K562 (cell line): ENCODE measurements around the gene CAPN10. TPM values are rescaled to one million over a fixed set of nuclear protein-coding genes. Genes with fewer than 3 reads are reported as not detected.

Source experiments
- ATAC-seq: fragments of 200-7000 bp; cut with Tn5 transposase; 3 replicates; pipeline ENCODE4 v1.9.1; 2020; ENCODE audit warnings: moderate library complexity
- BruUV-seq: library from RNA; stranded (reverse); fragments of 400-500 nt; replicated peaks from 2 replicates; lab custom pipeline; 2021; lab: Mats Ljungman, UMichigan
- CTCF ChIA-PET: fragments of 300-600 bp; formaldehyde crosslinking; extraction: SDS; loops from one replicate; lab custom pipeline; 2021; ENCODE audit warnings: low intra/inter-chr PET ratio; lab: Yijun Ruan, JAX
- POLR2A ChIA-PET: fragments of 300-600, 350-650 bp; sonication (Branson Sonifier 250); formaldehyde crosslinking; extraction: SDS; loops from one replicate; lab custom pipeline; 2021; ENCODE audit warnings: antibody characterized with exemption, inconsistent platforms; lab: Yijun Ruan, JAX
- DNase-seq, 4 experiments: peaks; one replicate each; pipeline versions ENCODE4 v3.0.0 to v3.0.0-alpha.2; 2011 to 2018; ENCODE audit warnings: low spot score in 3 of 4, mixed read lengths in 3 of 4; ENCODE audit errors: extremely low read depth in 1 of 4
- FAIRE-seq: peaks from 2 replicates; lab custom pipeline; 2011; peaks lifted over from hg19 to GRCh38; lab: Jason Lieb, UNC
- H2AFZ ChIP-seq: 2 replicates; pipeline ENCODE4 v1.6.0; 2011; ENCODE audit warnings: low read depth, low read length, control low read depth, inconsistent platforms
- H3K27ac ChIP-seq: fragments of 200-600 bp; 3 replicates; pipeline ENCODE4 v1.8.0; 2011; ENCODE audit warnings: low read depth, mild to moderate bottlenecking, control low read depth, inconsistent platforms, low read length, moderate library complexity, mixed read lengths; ENCODE audit errors: extremely low read depth
- H3K27me3 ChIP-seq, 2 experiments: fragments of 300-600 bp in 1 of 2; 2 replicates in 1 of 2; 3 replicates in 1 of 2; pipeline versions ENCODE4 v1.6.0 to v1.8.0; 2011; ENCODE audit warnings: inconsistent platforms in 2 of 2, low read length in 2 of 2, mild to moderate bottlenecking in 1 of 2, mixed read lengths in 1 of 2, moderate library complexity in 1 of 2; ENCODE audit not compliant: control insufficient read depth in 2 of 2, insufficient read depth in 2 of 2
- H3K36me3 ChIP-seq: fragments of 300-600 bp; 3 replicates; pipeline ENCODE4 v1.8.0; 2011; ENCODE audit warnings: mild to moderate bottlenecking, low read length, inconsistent platforms; ENCODE audit not compliant: control insufficient read depth, insufficient read depth
- H3K4me1 ChIP-seq, 2 experiments: fragments of 200-600 bp in 1 of 2; replicated peaks in 1 of 2; 2 replicates in 1 of 2; 3 replicates in 1 of 2; pipeline versions ENCODE4 v1.5.1 to v1.8.0; 2011; ENCODE audit warnings: inconsistent platforms in 2 of 2, low read length in 2 of 2, mild to moderate bottlenecking in 1 of 2, mixed read lengths in 1 of 2, moderate library complexity in 1 of 2; ENCODE audit not compliant: control insufficient read depth in 2 of 2, insufficient read depth in 2 of 2
- H3K4me2 ChIP-seq: 2 replicates; pipeline ENCODE4 v1.6.1; 2011; ENCODE audit warnings: low read length, control low read depth, inconsistent platforms, mixed read lengths; ENCODE audit not compliant: insufficient read depth
- H3K4me3 ChIP-seq: fragments of 200-600 bp; sonication (generic), shearing (Covaris generic); 2 replicates; pipeline ENCODE4 v1.5.1; 2016; ENCODE audit warnings: control low read depth, inconsistent platforms
- H3K79me2 ChIP-seq: fragments of 200-600 bp; 3 replicates; pipeline ENCODE4 v1.8.0; 2011; ENCODE audit warnings: low read length, inconsistent platforms; ENCODE audit not compliant: control insufficient read depth, insufficient read depth
- H3K9ac ChIP-seq, 2 experiments: 2 replicates each; pipeline versions ENCODE4 v1.6.0 to v1.6.1; 2011; ENCODE audit warnings: low read depth in 2 of 2, low read length in 2 of 2, control low read depth in 1 of 2, inconsistent platforms in 1 of 2, mild to moderate bottlenecking in 1 of 2, mixed read lengths in 1 of 2; ENCODE audit not compliant: insufficient read depth in 1 of 2
- H3K9me1 ChIP-seq: one replicate; pipeline ENCODE4 v1.6.0; 2011; ENCODE audit warnings: inconsistent platforms, mild to moderate bottlenecking, low read length, moderate library complexity; ENCODE audit not compliant: control insufficient read depth, insufficient read depth
- H3K9me3 ChIP-seq: replicated peaks from 2 replicates; pipeline ENCODE4 v1.5.1; 2011; ENCODE audit warnings: low read depth, low read length, inconsistent platforms; ENCODE audit not compliant: control insufficient read depth, insufficient read depth
- H4K20me1 ChIP-seq: replicated peaks from 2 replicates; pipeline ENCODE4 v1.6.1; 2011; ENCODE audit warnings: low read length, inconsistent platforms, mixed read lengths; ENCODE audit not compliant: control insufficient read depth, insufficient read depth
- E2F3 ChIP-seq: fragments of 250-450 bp; sonication (Bioruptor Pico); IDR thresholded peaks from 2 replicates; pipeline ENCODE4 v1.4.0; 2020; ENCODE audit warnings: mild to moderate bottlenecking
- HSF4 ChIP-seq: fragments of 250-450 bp; sonication (Bioruptor Pico); IDR thresholded peaks from 2 replicates; pipeline ENCODE4 v2.1.2; 2022; ENCODE audit warnings: mild to moderate bottlenecking, moderate library complexity, borderline replicate concordance
- ZNF121 ChIP-seq: sonication (generic); formaldehyde crosslinking; conservative IDR thresholded peaks from 2 replicates; pipeline ENCODE4 v1.8.0; 2022; ENCODE audit warnings: missing genetic modification reagents
- WGBS: fragments of 100-300 bp; shearing (Covaris generic); methylation state at CpG from one replicate; pipeline ENCODE4 v1.1.6; 2016; ENCODE audit warnings: low coverage, mixed read lengths; ENCODE audit not compliant: insufficient coverage; ENCODE audit errors: missing lambda C conversion rate; 5-methylcytosine and 5-hydroxymethylcytosine counted together
- in situ Hi-C: fragments of 300-500 bp; cut with MboI; formaldehyde crosslinking; loops from 4 replicates; pipeline ENCODE4 v1.15.0; 2018; ENCODE audit warnings: inconsistent platforms, mixed read lengths
- intact Hi-C: fragments of 100-400 bp; cut with micrococcal nuclease; formaldehyde crosslinking; loops from 2 replicates; pipeline ENCODE4 v1.14.2; 2022
- polyA plus RNA-seq, 8 experiments: library from polyadenylated mRNA; depleted of rRNA in 4 of 8; stranded (reverse) in 5 of 8; unstranded in 3 of 8; fragments of >200 nt; fragmentation: Nextera tagmentation in 2 of 8; fragmentation: Illumina TruSeq in 1 of 8; extraction: Ambion mirVana in 2 of 8; extraction: Trizol in 1 of 8; gene quantifications; 2 replicates each; pipeline versions ENCODE4 v1.2.1 to v1.2.3, GENCODE V29; 2011 to 2014; ENCODE audit warnings: inconsistent platforms in 1 of 8, missing spikeins in 1 of 8
- total RNA-seq, 7 experiments: library from RNA; depleted of rRNA in 6 of 7; stranded (reverse); fragments of >200 nt in 6 of 7; fragmentation: Illumina TruSeq in 2 of 7; extraction: Trizol in 2 of 7; gene quantifications; 2 replicates each; pipeline versions ENCODE4 v1.2.1 to v1.2.3, GENCODE V29; 2011 to 2021; ENCODE audit warnings: low replicate concordance in 1 of 7
- TF ChIP-seq, protein P1 (sequence below), 2 experiments: fragments of 450-650 bp; IDR thresholded peaks; 2 replicates each; pipeline ENCODE4 v1.6.1; 2016; ENCODE audit warnings: mild to moderate bottlenecking in 2 of 2, borderline replicate concordance in 1 of 2, low read depth in 1 of 2, moderate library complexity in 1 of 2
- TF ChIP-seq, protein P2 (sequence below): fragments of 150-350 bp; conservative IDR thresholded peaks from 2 replicates; pipeline ENCODE4 v1.6.1; 2014; ENCODE audit warnings: low read length
- TF ChIP-seq, protein P3 (sequence below): sonication (generic); formaldehyde crosslinking; IDR thresholded peaks from 2 replicates; pipeline ENCODE4 v1.4.0; 2020; ENCODE audit warnings: mild to moderate bottlenecking, missing genetic modification reagents

The CAPN10 gene
- total and polyA plus RNA-seq, 9 of the 15 experiments (the other 6 are each of a cell fraction or from before 2014, with no cell fraction given): 0.08 to 26.1 (median 8.4) TPM

DNA sequence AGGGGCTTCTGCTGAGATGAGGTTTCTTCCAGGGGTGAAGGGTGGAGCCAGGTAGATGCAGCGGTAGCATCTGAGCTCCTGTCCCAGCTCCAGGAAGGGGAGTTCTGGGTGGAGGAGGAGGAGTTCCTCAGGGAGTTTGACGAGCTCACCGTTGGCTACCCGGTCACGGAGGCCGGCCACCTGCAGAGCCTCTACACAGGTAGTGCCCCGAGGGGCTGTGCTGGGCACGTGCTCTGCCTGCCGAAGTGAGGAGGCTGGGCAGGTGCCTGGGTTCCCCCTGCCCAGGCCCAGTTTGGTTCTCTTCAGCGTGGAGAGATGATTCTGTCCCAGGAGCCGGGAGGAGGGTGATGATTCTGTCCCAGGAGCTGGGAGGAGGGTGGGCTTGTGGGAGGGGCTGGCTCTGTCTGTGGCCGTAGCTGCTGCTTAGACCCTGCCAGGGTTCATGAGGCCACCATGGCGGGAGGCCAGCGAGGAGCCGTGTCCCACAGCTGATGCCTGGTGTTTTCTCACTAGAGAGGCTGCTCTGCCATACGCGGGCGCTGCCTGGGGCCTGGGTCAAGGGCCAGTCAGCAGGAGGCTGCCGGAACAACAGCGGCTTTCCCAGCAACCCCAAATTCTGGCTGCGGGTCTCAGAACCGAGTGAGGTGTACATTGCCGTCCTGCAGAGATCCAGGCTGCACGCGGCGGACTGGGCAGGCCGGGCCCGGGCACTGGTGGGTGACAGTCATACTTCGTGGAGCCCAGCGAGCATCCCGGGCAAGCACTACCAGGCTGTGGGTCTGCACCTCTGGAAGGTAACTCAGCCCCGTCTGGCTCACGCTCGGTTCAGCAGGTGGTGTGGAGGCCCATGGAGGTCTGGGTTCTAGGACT lies 8.2 kb downstream of the CAPN10 start:
- Histone ChIP-seq H2AFZ (no peak overlapping the region), H4K20me1 (no peaks in the 10 kb centered on the region), H3K4me2 (no peak overlapping the region), H3K4me3 (no peak overlapping the region), H3K4me1 (peaks cover 0 to 32% of the 10 kb centered on the region in 2 experiments; a peak in 2 of 5 replicates), H3K27ac (no peak overlapping the region), H3K9me3 (no peaks in the 10 kb centered on the region), H3K27me3 (no peaks in the 10 kb centered on the region), H3K79me2 (no peaks in the 10 kb centered on the region; the same call in 2 of the 3 replicates), H3K36me3 (peaks cover 28% of the 10 kb centered on the region; the same call in 2 of the 3 replicates), H3K9me1 (no peaks in the 10 kb centered on the region), H3K9ac (peak overlapping the region in 1 of 2 experiments; percentile 4; a peak in 1 of 4 replicates)
- in situ Hi-C loops: no loop called here
- no peak for ATAC-seq
- WGBS: 73% methylated on average over 6 of the region's 34 CpGs
- ChIA-PET POLR2A (interaction anchor here (0.6 to 0.7 kb wide), 2 partner anchors 34 to 38 kb away, joined by 3 read pairs; no protein-coding TSS in a partner anchor), CTCF (interaction anchor here (1.0 kb wide), 1 partner anchor 81 kb away, joined by 3 read pairs; no protein-coding TSS in a partner anchor)
- intact Hi-C loops: no loop called here
- FAIRE-seq: no peak
- DNase-seq: no peak
- no TSS peak for BruUV-seq
- TF ChIP-seq HSF4 (no peak), E2F3 (CRISPR knock-in tag) (no peak), ZNF121 (no peak)
- TF ChIP-seq, protein P1, sequence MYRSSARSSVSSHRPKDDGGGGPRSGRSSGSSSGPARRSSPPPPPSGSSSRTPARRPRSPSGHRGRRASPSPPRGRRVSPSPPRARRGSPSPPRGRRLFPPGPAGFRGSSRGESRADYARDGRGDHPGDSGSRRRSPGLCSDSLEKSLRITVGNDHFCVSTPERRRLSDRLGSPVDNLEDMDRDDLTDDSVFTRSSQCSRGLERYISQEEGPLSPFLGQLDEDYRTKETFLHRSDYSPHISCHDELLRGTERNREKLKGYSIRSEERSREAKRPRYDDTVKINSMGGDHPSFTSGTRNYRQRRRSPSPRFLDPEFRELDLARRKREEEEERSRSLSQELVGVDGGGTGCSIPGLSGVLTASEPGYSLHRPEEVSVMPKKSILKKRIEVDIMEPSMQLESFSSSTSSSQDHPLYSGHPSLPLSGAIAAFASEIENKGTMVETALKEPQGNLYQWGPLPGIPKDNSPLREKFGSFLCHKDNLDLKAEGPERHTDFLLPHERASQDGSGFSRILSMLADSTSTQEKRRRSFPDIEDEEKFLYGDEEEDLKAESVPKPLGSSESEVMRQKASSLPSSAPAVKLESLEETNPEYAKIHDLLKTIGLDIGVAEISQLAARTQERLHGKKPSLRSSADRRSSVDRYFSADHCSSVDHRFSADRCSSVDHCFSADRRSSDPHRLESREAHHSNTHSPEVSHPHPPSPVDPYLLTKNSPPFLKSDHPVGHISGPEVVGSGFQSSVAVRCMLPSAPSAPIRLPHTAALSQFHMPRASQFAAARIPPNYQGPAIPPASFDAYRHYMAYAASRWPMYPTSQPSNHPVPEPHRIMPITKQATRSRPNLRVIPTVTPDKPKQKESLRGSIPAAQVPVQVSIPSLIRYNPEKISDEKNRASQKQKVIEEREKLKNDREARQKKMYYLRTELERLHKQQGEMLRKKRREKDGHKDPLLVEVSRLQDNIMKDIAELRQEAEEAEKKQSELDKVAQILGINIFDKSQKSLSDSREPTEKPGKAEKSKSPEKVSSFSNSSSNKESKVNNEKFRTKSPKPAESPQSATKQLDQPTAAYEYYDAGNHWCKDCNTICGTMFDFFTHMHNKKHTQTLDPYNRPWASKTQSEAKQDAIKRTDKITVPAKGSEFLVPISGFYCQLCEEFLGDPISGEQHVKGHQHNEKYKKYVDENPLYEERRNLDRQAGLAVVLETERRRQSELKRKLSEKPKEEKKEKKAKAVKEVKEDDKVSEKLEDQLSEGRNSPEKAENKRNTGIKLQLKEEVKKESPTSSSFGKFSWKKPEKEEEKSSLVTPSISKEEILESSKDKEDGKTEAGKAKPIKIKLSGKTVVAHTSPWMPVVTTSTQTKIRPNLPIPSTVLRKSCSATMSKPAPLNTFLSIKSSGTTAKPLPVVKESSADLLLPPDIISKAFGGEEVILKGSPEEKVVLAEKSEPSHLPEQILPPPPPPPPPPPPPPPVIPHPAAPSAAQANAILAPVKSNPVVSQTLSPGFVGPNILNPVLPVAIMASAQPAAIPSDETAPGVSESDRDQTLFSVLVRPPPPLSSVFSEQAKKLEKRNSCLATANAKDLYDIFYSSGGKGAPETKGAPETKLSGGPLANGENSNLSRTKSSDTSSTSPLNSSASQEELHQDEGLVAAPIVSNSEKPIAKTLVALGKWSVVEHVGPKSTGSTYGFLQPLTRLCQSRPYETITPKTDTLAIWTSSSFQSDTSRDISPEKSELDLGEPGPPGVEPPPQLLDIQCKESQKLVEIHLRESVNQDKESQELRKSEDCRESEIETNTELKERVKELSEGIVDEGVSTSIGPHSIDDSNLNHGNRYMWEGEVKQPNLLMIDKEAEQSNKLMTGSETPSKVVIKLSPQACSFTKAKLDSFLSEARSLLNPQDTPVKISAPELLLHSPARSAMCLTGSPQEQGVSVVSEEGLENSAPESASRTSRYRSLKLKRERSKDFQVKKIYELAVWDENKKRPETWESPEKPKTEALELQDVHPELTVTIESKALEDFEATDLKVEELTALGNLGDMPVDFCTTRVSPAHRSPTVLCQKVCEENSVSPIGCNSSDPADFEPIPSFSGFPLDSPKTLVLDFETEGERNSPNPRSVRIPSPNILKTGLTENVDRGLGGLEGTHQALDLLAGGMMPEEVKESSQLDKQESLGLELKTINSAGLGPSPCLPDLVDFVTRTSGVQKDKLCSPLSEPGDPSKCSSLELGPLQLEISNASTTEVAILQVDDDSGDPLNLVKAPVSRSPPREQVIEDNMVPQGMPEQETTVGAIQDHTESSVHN (IDR thresholded peaks at IDR 0.05; ENCODE audit: borderline replicate concordance in 1 of 2, low read depth in 1 of 2): no peak
- TF ChIP-seq, protein P2, sequence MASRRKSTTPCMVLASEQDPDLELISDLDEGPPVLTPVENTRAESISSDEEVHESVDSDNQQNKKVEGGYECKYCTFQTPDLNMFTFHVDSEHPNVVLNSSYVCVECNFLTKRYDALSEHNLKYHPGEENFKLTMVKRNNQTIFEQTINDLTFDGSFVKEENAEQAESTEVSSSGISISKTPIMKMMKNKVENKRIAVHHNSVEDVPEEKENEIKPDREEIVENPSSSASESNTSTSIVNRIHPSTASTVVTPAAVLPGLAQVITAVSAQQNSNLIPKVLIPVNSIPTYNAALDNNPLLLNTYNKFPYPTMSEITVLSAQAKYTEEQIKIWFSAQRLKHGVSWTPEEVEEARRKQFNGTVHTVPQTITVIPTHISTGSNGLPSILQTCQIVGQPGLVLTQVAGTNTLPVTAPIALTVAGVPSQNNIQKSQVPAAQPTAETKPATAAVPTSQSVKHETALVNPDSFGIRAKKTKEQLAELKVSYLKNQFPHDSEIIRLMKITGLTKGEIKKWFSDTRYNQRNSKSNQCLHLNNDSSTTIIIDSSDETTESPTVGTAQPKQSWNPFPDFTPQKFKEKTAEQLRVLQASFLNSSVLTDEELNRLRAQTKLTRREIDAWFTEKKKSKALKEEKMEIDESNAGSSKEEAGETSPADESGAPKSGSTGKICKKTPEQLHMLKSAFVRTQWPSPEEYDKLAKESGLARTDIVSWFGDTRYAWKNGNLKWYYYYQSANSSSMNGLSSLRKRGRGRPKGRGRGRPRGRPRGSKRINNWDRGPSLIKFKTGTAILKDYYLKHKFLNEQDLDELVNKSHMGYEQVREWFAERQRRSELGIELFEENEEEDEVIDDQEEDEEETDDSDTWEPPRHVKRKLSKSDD: no peak
- TF ChIP-seq, protein P3, sequence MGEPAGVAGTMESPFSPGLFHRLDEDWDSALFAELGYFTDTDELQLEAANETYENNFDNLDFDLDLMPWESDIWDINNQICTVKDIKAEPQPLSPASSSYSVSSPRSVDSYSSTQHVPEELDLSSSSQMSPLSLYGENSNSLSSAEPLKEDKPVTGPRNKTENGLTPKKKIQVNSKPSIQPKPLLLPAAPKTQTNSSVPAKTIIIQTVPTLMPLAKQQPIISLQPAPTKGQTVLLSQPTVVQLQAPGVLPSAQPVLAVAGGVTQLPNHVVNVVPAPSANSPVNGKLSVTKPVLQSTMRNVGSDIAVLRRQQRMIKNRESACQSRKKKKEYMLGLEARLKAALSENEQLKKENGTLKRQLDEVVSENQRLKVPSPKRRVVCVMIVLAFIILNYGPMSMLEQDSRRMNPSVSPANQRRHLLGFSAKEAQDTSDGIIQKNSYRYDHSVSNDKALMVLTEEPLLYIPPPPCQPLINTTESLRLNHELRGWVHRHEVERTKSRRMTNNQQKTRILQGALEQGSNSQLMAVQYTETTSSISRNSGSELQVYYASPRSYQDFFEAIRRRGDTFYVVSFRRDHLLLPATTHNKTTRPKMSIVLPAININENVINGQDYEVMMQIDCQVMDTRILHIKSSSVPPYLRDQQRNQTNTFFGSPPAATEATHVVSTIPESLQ (CRISPR knock-in tag): no peak
